Liver (tissue), 9 donors: ENCODE measurements around the gene RAB5IF. TPM values are rescaled to one million over a fixed set of nuclear protein-coding genes. Genes with fewer than 3 reads are reported as not detected.
"Not testable (repeated sequence)": the region's sequence is repeated elsewhere in the genome, so short reads cannot be mapped to it uniquely, and the experiment has no call there.

ENCODE experiments used
- DNase-seq: peaks from one replicate; pipeline ENCODE4 v3.0.0-alpha.2; 2017; ENCODE audit warnings: low spot score
- H3K27ac ChIP-seq, 2 donors: one replicate each; pipeline ENCODE4 v1.7.0; 2013; ENCODE audit warnings: inconsistent platforms in 2 of 2, low read length in 2 of 2, control low read depth in 1 of 2, low read depth in 1 of 2, mild to moderate bottlenecking in 1 of 2
- H3K27me3 ChIP-seq, 4 donors: one replicate each; pipeline versions ENCODE4 v1.6.1 to v1.7.0; 2013; ENCODE audit warnings: low read length in 3 of 4, inconsistent platforms in 1 of 4, mild to moderate bottlenecking in 1 of 4, moderate library complexity in 1 of 4; ENCODE audit not compliant: control insufficient read depth in 4 of 4, insufficient read depth in 4 of 4
- H3K36me3 ChIP-seq, 4 donors: one replicate each; pipeline versions ENCODE4 v1.6.1 to v1.7.0; 2013; ENCODE audit warnings: low read length in 3 of 4, mild to moderate bottlenecking in 3 of 4, low read depth in 1 of 4, moderate library complexity in 1 of 4; ENCODE audit not compliant: control insufficient read depth in 4 of 4, insufficient read depth in 3 of 4
- H3K4me1 ChIP-seq, 4 donors: one replicate each; pipeline versions ENCODE4 v1.6.1 to v1.7.0; 2013; ENCODE audit warnings: low read length in 3 of 4, mild to moderate bottlenecking in 3 of 4, moderate library complexity in 1 of 4; ENCODE audit not compliant: control insufficient read depth in 4 of 4, insufficient read depth in 4 of 4
- H3K4me3 ChIP-seq, 3 donors: one replicate each; pipeline versions ENCODE4 v1.6.1 to v1.7.0; 2013; ENCODE audit warnings: low read length in 3 of 3, control low read depth in 1 of 3, low read depth in 1 of 3, mild to moderate bottlenecking in 1 of 3
- H3K9ac ChIP-seq, 2 donors: one replicate each; pipeline ENCODE4 v1.7.0; 2013; ENCODE audit warnings: low read length in 2 of 2, mild to moderate bottlenecking in 2 of 2, moderate library complexity in 2 of 2, control low read depth in 1 of 2, low read depth in 1 of 2
- H3K9me3 ChIP-seq, 4 donors: one replicate each; pipeline versions ENCODE4 v1.6.1 to v1.7.0; 2013; ENCODE audit warnings: low read length in 3 of 4; ENCODE audit not compliant: control insufficient read depth in 4 of 4
- FOXA1 ChIP-seq: IDR thresholded peaks from 2 replicates; pipeline ENCODE4 v1.6.1; 2016; ENCODE audit warnings: antibody characterized with exemption
- GABPA ChIP-seq, 2 donors: IDR thresholded peaks in 1 of 2; conservative IDR thresholded peaks in 1 of 2; 2 replicates each; pipeline ENCODE4 v1.6.1; 2016; ENCODE audit warnings: antibody characterized with exemption in 2 of 2, mild to moderate bottlenecking in 1 of 2, moderate library complexity in 1 of 2
- HNF4A ChIP-seq, 2 donors: conservative IDR thresholded peaks; 2 replicates each; pipeline ENCODE4 v1.6.1; 2016; ENCODE audit warnings: antibody characterized with exemption in 2 of 2, mild to moderate bottlenecking in 2 of 2
- HNF4G ChIP-seq: IDR thresholded peaks from 2 replicates; pipeline ENCODE4 v1.6.1; 2016; ENCODE audit warnings: antibody characterized with exemption
- JUND ChIP-seq, 2 donors: IDR thresholded peaks; 2 replicates each; pipeline ENCODE4 v1.6.1; 2016; ENCODE audit warnings: antibody characterized with exemption in 2 of 2
- RAD21 ChIP-seq, 2 donors: IDR thresholded peaks; 2 replicates each; pipeline ENCODE4 v1.6.1; 2016; ENCODE audit warnings: antibody characterized with exemption in 2 of 2, mild to moderate bottlenecking in 2 of 2
- RXRA ChIP-seq, 2 donors: IDR thresholded peaks; 2 replicates each; pipeline ENCODE4 v1.6.1; 2017 to 2018; ENCODE audit warnings: antibody characterized with exemption in 2 of 2, mild to moderate bottlenecking in 1 of 2
- SP1 ChIP-seq: IDR thresholded peaks from 2 replicates; pipeline ENCODE4 v1.6.1; 2018; ENCODE audit warnings: antibody characterized with exemption, mild to moderate bottlenecking
- TAF1 ChIP-seq: conservative IDR thresholded peaks from 2 replicates; pipeline ENCODE4 v1.6.1; 2016; ENCODE audit warnings: antibody characterized with exemption, mild to moderate bottlenecking
- YY1 ChIP-seq: IDR thresholded peaks from 2 replicates; pipeline ENCODE4 v1.6.1; 2016; ENCODE audit warnings: antibody characterized with exemption, mild to moderate bottlenecking
- WGBS: extraction: QIAGEN DNeasy Blood & Tissue Kit; methylation state at CpG from one replicate; pipeline ENCODE4 v1.1.7; 2013; 5-methylcytosine and 5-hydroxymethylcytosine counted together
- polyA plus RNA-seq, 2 donors: library from polyadenylated mRNA; stranded (reverse) in 1 of 2; unstranded in 1 of 2; fragments of 200-250 nt in 1 of 2; fragments of >200 nt in 1 of 2; fragmentation: Nextera tagmentation in 1 of 2; extraction: Ambion mirVana in 1 of 2; gene quantifications; one replicate each; pipeline versions ENCODE4 v1.2.1 to v1.2.3, GENCODE V29; 2013 to 2015
- total RNA-seq, 2 donors: library from RNA; depleted of rRNA; stranded (reverse); fragments of >200 nt; gene quantifications; one replicate each; pipeline ENCODE4 v1.2.3, GENCODE V29; 2014
- TF ChIP-seq, protein P1 (sequence below): fragments of 150-350 bp; IDR thresholded peaks from 2 replicates; pipeline ENCODE4 v1.5.1; 2017; ENCODE audit warnings: improper control_type of control experiment, low read depth, low read length; ENCODE audit not compliant: missing input control
- TF ChIP-seq, protein P2 (sequence below): IDR thresholded peaks from 2 replicates; pipeline ENCODE4 v1.6.1; 2016; ENCODE audit warnings: antibody characterized with exemption, mild to moderate bottlenecking
- TF ChIP-seq, protein P3 (sequence below): IDR thresholded peaks from 2 replicates; pipeline ENCODE4 v1.6.1; 2016; ENCODE audit warnings: antibody characterized with exemption
- TF ChIP-seq, protein P4 (sequence below): IDR thresholded peaks from 2 replicates; pipeline ENCODE4 v1.6.1; 2016; ENCODE audit warnings: antibody characterized with exemption
- donor health status: healthy.
- donor health status: healthy.
- donor health status: healthy.
- donor health status: healthy.
- donor health status: healthy.

Gene RAB5IF
- total and polyA plus RNA-seq, 4 donors, result 58.9 to 170 (median 125) TPM

DNA sequence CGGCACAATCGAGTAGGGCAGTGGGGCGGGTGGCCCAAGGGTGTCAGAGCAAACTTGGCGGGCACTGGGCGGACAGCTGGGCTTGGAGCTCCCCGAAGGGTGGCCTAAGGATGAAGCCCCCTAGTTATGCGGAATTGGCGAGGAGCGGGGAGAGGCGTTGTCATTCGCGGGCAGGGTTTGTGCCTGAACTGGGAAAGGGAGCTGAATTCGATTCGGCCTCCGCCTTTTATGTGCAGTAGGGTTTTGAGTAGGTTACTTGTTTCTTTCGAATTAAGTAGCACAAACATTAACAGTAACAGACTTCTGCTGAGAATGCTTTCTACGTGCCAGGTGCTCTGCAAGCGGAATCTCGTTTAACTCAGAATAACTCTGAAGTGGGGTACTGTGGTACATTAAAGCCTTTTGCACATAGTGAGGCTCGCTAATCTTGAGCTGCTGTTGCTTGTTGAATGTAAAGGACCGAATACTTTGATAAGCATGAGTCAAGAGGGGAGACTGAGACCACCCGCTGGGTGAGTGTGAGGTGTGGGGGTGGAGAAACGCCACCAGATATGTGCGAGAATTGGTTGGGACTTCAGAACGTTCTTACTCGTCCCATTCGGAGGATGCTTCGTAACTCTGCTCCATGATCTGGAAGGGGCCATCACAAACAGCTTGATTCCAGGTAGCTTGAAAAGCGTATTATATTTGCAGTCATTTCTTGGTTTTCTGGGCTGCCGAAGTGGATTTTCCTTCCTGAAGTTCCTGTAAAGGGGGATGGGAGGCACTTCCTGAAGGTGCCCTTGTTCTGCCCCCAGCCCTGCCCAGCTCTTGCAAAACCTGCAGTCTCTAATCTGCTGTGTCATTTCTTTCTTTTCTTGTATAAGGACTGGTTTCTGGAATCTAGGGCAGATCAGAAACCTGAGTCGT, 833 bp downstream of the RAB5IF start (continued):
- TF ChIP-seq, protein P1, sequence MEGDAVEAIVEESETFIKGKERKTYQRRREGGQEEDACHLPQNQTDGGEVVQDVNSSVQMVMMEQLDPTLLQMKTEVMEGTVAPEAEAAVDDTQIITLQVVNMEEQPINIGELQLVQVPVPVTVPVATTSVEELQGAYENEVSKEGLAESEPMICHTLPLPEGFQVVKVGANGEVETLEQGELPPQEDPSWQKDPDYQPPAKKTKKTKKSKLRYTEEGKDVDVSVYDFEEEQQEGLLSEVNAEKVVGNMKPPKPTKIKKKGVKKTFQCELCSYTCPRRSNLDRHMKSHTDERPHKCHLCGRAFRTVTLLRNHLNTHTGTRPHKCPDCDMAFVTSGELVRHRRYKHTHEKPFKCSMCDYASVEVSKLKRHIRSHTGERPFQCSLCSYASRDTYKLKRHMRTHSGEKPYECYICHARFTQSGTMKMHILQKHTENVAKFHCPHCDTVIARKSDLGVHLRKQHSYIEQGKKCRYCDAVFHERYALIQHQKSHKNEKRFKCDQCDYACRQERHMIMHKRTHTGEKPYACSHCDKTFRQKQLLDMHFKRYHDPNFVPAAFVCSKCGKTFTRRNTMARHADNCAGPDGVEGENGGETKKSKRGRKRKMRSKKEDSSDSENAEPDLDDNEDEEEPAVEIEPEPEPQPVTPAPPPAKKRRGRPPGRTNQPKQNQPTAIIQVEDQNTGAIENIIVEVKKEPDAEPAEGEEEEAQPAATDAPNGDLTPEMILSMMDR, result no peak

DNA sequence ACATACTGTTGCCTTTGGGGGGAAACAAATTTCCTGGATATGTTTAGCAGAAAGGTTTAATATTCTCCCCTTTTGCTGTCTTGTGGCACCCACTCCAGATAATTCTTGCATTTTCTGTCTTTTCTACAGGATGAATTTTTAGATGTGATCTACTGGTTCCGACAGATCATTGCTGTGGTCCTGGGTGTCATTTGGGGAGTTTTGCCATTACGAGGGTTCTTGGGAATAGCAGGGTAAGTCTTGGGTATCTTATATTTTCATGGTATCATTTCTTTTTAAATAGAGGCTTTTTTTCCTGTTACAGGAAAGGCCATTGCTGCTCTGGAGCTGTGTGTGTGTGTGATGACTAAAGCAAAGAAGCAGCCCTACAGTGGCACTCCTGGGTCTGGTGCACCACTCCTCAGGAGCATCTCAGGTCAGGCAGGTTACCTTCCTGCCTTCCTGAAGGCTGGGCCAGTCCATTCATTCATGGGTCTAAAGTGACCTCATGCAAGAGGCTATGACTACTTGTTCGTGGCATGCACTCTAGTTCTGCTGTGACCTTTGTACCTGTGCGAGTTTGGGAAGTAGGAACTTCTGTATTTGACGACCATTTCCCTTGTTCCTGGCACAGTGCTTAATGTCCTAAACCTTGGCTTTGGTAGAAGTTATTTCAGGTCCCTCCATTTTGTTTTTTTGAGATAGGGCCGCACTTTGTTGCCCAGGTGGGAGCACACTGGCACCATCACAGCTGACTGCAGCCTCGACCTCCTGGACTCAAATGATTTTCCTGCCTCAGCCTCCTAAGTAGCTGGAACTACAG, 2.2 kb downstream of the RAB5IF start:
- no peak for TF ChIP-seq TAF1
- TF ChIP-seq FOXA1, result no peak
- TF ChIP-seq YY1, result peak; percentile 80
- TF ChIP-seq, protein P1, result no peak
- TF ChIP-seq RXRA (IDR thresholded peaks at IDR 0.05), result peak; percentile 56 to 66
- TF ChIP-seq HNF4A (conservative IDR thresholded peaks at IDR 0.05), result peak; percentile 83 to 84
- TF ChIP-seq GABPA (IDR thresholded peaks at IDR 0.05 in 1 of 2, conservative IDR thresholded peaks at IDR 0.05 in 1 of 2), result peak in 1 of 2 donors; percentile 60
- TF ChIP-seq RAD21 (IDR thresholded peaks at IDR 0.05), result peak in 1 of 2 donors; percentile 24
- TF ChIP-seq, protein P2, sequence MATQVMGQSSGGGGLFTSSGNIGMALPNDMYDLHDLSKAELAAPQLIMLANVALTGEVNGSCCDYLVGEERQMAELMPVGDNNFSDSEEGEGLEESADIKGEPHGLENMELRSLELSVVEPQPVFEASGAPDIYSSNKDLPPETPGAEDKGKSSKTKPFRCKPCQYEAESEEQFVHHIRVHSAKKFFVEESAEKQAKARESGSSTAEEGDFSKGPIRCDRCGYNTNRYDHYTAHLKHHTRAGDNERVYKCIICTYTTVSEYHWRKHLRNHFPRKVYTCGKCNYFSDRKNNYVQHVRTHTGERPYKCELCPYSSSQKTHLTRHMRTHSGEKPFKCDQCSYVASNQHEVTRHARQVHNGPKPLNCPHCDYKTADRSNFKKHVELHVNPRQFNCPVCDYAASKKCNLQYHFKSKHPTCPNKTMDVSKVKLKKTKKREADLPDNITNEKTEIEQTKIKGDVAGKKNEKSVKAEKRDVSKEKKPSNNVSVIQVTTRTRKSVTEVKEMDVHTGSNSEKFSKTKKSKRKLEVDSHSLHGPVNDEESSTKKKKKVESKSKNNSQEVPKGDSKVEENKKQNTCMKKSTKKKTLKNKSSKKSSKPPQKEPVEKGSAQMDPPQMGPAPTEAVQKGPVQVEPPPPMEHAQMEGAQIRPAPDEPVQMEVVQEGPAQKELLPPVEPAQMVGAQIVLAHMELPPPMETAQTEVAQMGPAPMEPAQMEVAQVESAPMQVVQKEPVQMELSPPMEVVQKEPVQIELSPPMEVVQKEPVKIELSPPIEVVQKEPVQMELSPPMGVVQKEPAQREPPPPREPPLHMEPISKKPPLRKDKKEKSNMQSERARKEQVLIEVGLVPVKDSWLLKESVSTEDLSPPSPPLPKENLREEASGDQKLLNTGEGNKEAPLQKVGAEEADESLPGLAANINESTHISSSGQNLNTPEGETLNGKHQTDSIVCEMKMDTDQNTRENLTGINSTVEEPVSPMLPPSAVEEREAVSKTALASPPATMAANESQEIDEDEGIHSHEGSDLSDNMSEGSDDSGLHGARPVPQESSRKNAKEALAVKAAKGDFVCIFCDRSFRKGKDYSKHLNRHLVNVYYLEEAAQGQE, result no peak
- TF ChIP-seq, protein P3, sequence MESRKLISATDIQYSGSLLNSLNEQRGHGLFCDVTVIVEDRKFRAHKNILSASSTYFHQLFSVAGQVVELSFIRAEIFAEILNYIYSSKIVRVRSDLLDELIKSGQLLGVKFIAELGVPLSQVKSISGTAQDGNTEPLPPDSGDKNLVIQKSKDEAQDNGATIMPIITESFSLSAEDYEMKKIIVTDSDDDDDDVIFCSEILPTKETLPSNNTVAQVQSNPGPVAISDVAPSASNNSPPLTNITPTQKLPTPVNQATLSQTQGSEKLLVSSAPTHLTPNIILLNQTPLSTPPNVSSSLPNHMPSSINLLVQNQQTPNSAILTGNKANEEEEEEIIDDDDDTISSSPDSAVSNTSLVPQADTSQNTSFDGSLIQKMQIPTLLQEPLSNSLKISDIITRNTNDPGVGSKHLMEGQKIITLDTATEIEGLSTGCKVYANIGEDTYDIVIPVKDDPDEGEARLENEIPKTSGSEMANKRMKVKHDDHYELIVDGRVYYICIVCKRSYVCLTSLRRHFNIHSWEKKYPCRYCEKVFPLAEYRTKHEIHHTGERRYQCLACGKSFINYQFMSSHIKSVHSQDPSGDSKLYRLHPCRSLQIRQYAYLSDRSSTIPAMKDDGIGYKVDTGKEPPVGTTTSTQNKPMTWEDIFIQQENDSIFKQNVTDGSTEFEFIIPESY, result no peak
- TF ChIP-seq JUND (IDR thresholded peaks at IDR 0.05), result peak; percentile 40 to 51
- TF ChIP-seq SP1, result peak; percentile 76
- TF ChIP-seq, protein P4, sequence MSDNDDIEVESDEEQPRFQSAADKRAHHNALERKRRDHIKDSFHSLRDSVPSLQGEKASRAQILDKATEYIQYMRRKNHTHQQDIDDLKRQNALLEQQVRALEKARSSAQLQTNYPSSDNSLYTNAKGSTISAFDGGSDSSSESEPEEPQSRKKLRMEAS, result peak; percentile 76
- peak; percentile 62 for TF ChIP-seq HNF4G
- no peaks in the 10 kb centered on the region for H3K9me3 ChIP-seq
- no peak for DNase-seq
- peak overlapping the region in 2 of 3 donors; percentile 96 to 97 for H3K4me3 ChIP-seq
- peak overlapping the region; percentile 87 to 91 for H3K27ac ChIP-seq
- H3K36me3 ChIP-seq, result peaks cover 17 to 39% (median 29%) of the 10 kb centered on the region in 4 donors
- H3K4me1 ChIP-seq, result peaks cover 0 to 24% (median 17%) of the 10 kb centered on the region in 4 donors
- H3K9ac ChIP-seq, result peak overlapping the region in 1 of 2 donors; percentile 57
- 60% methylated on average over 7 of the region's 7 CpGs for WGBS
- no peaks in the 10 kb centered on the region for H3K27me3 ChIP-seq

DNA sequence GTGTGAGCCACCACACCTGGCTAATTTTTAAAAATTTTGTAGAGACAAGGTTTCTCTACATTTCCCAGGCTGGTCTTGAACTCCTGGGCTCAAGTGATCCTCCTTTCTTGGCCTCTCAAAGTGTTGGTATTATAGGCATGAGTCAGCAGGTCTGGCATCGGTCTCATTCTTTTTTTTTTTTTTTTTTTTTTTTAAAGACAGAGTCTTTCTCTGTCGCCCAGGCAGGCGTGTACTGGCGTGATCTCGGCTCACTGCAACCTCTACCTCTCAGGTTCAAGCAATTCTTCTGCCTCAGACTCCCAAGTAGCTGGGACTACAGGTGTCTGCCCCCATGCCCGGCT, 2.8 kb downstream of the RAB5IF start:
- H3K27ac ChIP-seq, result peak overlapping the region in 1 of 2 donors; percentile 91
- not testable (repeated sequence) for H3K4me3 ChIP-seq, DNase-seq, H3K9me3 ChIP-seq, H3K27me3 ChIP-seq, H3K9ac ChIP-seq
- peaks cover 17 to 42% (median 31%) of the 10 kb centered on the region in 4 donors for H3K36me3 ChIP-seq
- WGBS, result 93% methylated on average over 6 of the region's 6 CpGs
- H3K4me1 ChIP-seq, result peaks cover 0 to 24% (median 17%) of the 10 kb centered on the region in 4 donors
